GM19452 (cell line): ENCODE measurements around the gene PLAC8.
"Not testable (repeated sequence)": the region's sequence is repeated elsewhere in the genome, so short reads cannot be mapped to it uniquely, and the experiment has no call there.

Experiments
- ATAC-seq: cut with Tn5 transposase; IDR thresholded peaks from one replicate; pipeline ENCODE4 v1.9.1; 2021; ENCODE audit not compliant: unreplicated experiment

Gene PLAC8

GRCh38 chr4:83074086-83074704 is 40.3 kb downstream of the PLAC8 start:
- ATAC-seq: peak; percentile 87

- no peak for ATAC-seq
Measured at GRCh38 chr4:83071116-83071515, 43.4 kb downstream of the PLAC8 start.

GRCh38 chr4:83067058-83067639 is 47.4 kb downstream of the PLAC8 start:
- ATAC-seq: no peak

GRCh38 chr4:83065266-83065665 is 49.3 kb downstream of the PLAC8 start:
- no peak for ATAC-seq

- ATAC-seq: no peak
Measured at GRCh38 chr4:83062739-83063138, 51.8 kb downstream of the PLAC8 start.

GRCh38 chr4:83054928-83055327 is 59.6 kb downstream of the PLAC8 start:
- no peak for ATAC-seq

GRCh38 chr4:83048781-83049180 is 65.7 kb downstream of the PLAC8 start:
- not testable (repeated sequence) for ATAC-seq

GRCh38 chr4:83046693-83047473 is 67.6 kb downstream of the PLAC8 start:
- ATAC-seq: no peak

GRCh38 chr4:83043801-83044407 is 70.6 kb downstream of the PLAC8 start:
- ATAC-seq: no peak

- ATAC-seq: not testable (repeated sequence)
Measured at GRCh38 chr4:83043157-83043556, 71.4 kb downstream of the PLAC8 start.

- ATAC-seq: no peak
Measured at GRCh38 chr4:83040269-83040668, 74.3 kb downstream of the PLAC8 start.
